Central memory CD8-positive, alpha-beta T cell (primary cell): ENCODE results near the gene TPGS1.

Experiments used
- ATAC-seq: fragments of 150-1000 bp; cut with Tn5 transposase; replicated peaks from 2 replicates; pipeline ENCODE4 v1.10.0; 2022; ENCODE audit warnings: mild to moderate bottlenecking, moderate FRiP score, moderate number of reproducible peaks; ENCODE audit not compliant: poor library complexity, severe bottlenecking; ENCODE audit errors: extremely low read depth
- DNase-seq, 2 donors: peaks; one replicate each; pipeline ENCODE4 v3.0.0; 2021; ENCODE audit warnings: low spot score in 2 of 2
- H3K27ac Mint-ChIP-seq: one replicate; pipeline ENCODE4 v1.8.0; 2022; ENCODE audit warnings: low read depth, mild to moderate bottlenecking, moderate library complexity, mixed read lengths
- H3K27me3 Mint-ChIP-seq: one replicate; pipeline ENCODE4 v1.8.0; 2022; ENCODE audit warnings: mixed read lengths
- H3K36me3 Mint-ChIP-seq: one replicate; pipeline ENCODE4 v1.8.0; 2022; ENCODE audit warnings: mild to moderate bottlenecking, moderate library complexity, mixed read lengths; ENCODE audit not compliant: insufficient read depth
- H3K4me1 Mint-ChIP-seq: one replicate; pipeline ENCODE4 v1.8.0; 2022; ENCODE audit warnings: mixed read lengths
- H3K4me3 Mint-ChIP-seq: one replicate; pipeline ENCODE4 v1.8.0; 2022; ENCODE audit warnings: mild to moderate bottlenecking, moderate library complexity, mixed read lengths
- H3K9me3 Mint-ChIP-seq: one replicate; pipeline ENCODE4 v1.8.0; 2022; ENCODE audit warnings: mixed read lengths

TPGS1 gene

DNA sequence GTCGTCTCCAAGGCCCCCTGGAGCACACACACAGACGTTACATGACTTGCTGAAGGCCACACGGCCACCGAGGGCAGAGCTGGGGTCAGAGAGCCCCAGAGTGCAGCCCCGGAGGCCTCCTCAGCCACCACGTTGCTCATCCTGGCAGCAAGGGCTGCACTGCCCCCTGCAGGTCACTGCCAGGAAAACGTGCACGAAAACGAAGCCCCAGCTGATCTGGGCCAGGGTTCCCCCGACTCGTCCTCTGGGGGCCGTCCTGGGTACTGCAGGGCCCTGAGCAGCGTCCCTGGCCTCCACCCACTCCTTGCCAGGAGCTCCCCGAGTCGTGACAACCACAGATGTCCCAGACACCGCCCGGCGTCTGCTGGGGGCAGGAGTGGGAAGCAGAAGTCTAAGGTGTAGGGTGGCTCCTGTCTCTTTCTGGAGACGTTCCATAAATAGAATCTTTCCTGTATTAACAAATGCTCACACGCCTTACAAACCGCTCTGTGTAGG, 3.4 kb downstream of the TPGS1 start:
- Mint-ChIP-seq H3K27ac (peak overlapping the region; percentile 97), H3K27me3 (no peaks in the 10 kb centered on the region), H3K4me3 (peak overlapping the region; percentile 80), H3K36me3 (peaks cover 26% of the 10 kb centered on the region), H3K9me3 (no peaks in the 10 kb centered on the region), H3K4me1 (peaks cover 44% of the 10 kb centered on the region)
- DNase-seq (peak; percentile 91 to 93), ATAC-seq (peak; percentile 44)

DNA sequence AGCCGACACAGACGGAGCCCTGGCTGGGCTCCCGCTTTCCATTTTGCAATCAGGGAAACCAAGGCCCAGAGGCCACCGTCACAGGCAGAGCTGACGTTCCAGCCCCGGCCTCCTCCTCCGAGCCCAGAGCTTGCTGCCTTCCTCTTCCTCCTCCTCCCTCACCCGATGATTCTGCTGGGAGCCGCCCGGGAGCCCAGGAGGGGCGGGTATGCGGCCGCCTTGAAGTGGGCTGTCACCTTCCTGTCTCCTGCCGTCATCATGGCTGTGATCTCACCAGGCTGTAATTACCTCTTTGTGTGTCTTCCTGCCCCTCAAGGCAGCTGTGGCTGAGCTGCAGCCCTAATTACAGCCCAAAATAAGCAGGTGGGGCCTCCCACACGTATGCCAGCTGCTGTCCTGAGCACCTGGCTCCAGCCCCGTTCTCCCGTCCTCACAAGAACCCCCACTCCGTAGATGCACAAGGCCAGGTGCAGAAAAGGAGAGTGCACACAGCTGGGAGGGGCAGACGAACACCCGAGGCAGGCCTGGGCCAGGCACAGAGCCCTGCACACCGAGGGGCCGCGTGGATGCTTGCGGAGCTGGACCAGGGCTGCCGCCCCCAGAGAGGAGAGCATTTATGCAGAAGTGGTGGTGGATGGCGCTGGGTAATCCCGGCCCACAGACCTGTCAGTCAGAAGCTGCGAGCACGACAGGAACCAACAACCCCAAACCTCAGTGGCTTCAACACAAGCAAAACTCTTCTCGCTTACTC, 4.0 kb downstream of the TPGS1 start:
- peak; percentile 79 to 94 for DNase-seq
- Mint-ChIP-seq H3K27ac (peak overlapping the region; percentile 97), H3K9me3 (no peaks in the 10 kb centered on the region), H3K36me3 (peaks cover 26% of the 10 kb centered on the region), H3K27me3 (no peaks in the 10 kb centered on the region), H3K4me1 (peaks cover 41% of the 10 kb centered on the region), H3K4me3 (peak overlapping the region; percentile 80)
- peak; percentile 66 for ATAC-seq

DNA sequence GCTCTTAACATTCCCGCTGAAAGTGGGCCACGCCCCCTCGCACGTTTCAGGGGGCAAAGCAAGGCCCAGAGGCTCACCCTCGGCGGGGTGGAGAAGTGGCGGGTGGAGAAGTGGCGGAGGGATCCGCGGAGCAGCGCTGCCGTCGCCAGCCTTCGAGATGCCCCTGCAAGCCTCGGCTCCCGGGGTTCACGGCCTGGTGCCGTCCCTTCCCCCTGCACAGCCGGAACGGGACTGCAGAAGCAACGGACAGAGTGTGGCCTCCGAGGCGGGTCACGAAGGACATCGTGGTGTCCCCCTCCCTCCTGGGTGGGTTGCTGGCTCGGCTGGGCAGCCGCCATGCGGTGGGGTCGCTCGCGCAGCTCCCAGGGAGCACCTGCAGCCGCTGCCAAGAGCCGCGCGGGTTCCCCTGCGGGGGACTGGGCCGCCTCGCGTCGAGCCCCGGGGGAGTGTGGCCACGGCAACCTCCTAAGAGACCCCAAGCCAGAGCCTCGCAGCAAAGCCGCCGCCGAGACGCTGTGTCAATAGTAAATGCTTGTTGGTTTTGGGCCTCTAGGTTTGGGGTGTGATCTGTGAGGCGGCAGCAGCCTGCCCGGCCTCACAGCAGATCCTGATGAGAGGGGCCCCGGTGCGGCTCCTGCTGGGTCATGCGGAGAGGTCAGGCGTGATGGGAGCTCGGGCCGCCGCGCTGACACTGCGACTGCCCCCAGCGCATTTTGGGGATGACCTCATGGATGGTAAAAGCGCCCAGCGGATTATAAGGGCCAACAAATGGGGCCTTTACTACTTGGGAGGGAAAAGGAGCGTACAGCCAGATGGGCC, 5.5 kb downstream of the TPGS1 start:
- no peaks in the 10 kb centered on the region for H3K27me3 Mint-ChIP-seq
- H3K36me3 Mint-ChIP-seq: peaks cover 21% of the 10 kb centered on the region
- H3K27ac Mint-ChIP-seq: peak overlapping the region; percentile 97
- H3K4me3 Mint-ChIP-seq: peak overlapping the region; percentile 80
- no peaks in the 10 kb centered on the region for H3K9me3 Mint-ChIP-seq
- ATAC-seq: no peak
- no peak for DNase-seq
- H3K4me1 Mint-ChIP-seq: peaks cover 44% of the 10 kb centered on the region

DNA sequence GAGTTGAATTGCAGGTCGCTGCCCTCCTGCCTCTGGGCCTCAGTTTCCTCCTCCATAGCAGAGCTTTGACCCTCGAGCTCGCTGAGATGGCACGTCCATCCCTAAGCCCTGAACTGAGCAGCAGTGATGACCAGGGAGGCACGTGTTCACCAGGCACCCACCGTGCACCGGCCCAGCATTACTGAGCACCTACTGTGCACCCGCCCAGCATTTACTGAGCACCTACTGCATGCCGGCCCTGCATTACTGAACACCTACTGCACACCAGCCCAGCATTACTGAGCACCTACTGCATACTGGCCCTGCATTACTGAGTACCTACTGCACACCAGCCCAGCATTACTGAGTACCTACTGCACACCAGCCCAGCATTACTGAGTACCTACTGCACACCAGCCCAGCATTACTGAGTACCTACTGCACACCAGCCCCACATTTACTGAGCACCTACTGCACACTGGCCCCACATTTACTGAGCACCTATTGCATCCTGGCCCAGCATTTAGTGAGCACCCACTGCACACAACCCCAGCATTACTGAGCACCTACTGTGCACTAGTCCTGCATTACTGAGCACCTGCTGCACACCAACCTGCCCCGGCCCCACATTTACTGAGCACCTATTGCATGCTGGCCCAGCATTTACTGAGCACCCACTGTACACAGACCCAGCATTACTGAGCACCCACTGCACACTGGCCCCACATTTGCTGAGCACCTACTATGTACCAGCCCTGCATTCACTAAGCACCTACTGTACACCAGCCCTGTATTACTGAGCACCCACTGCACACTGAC, 6.3 kb downstream of the TPGS1 start:
- Mint-ChIP-seq H3K4me3 (peak overlapping the region; percentile 59), H3K27me3 (no peaks in the 10 kb centered on the region), H3K36me3 (peaks cover 18% of the 10 kb centered on the region), H3K9me3 (no peaks in the 10 kb centered on the region), H3K27ac (peak overlapping the region; percentile 83), H3K4me1 (peaks cover 36% of the 10 kb centered on the region)
- no peak for DNase-seq
- ATAC-seq: no peak

DNA sequence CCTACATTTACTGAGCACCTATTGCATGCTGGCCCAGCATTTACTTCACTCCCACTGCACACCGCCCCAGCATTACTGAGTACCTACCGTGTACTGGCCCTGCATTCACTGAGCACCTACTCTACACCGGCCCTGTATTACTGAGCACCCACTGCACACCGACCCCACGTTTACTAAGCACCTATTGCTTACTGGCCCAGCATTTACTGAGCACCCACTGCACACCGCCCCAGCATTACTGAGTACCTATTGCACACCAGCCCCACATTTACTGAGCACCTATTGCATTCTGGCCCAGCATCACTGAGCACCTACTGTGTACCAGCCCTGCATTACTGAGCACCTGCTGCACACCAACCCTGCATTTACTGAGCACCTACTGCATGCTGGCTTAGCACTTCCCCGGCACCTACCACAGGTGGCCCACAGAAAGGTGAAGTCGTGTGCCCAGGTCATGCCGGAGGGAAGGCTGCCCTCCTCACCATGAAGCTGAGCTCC, 6.9 kb downstream of the TPGS1 start:
- ATAC-seq (no peak), DNase-seq (no peak)
- H3K27ac Mint-ChIP-seq: peak overlapping the region; percentile 83
- no peaks in the 10 kb centered on the region for H3K27me3 Mint-ChIP-seq
- peaks cover 30% of the 10 kb centered on the region for H3K4me1 Mint-ChIP-seq
- peaks cover 18% of the 10 kb centered on the region for H3K36me3 Mint-ChIP-seq
- H3K9me3 Mint-ChIP-seq: no peaks in the 10 kb centered on the region
- peak overlapping the region; percentile 59 for H3K4me3 Mint-ChIP-seq

DNA sequence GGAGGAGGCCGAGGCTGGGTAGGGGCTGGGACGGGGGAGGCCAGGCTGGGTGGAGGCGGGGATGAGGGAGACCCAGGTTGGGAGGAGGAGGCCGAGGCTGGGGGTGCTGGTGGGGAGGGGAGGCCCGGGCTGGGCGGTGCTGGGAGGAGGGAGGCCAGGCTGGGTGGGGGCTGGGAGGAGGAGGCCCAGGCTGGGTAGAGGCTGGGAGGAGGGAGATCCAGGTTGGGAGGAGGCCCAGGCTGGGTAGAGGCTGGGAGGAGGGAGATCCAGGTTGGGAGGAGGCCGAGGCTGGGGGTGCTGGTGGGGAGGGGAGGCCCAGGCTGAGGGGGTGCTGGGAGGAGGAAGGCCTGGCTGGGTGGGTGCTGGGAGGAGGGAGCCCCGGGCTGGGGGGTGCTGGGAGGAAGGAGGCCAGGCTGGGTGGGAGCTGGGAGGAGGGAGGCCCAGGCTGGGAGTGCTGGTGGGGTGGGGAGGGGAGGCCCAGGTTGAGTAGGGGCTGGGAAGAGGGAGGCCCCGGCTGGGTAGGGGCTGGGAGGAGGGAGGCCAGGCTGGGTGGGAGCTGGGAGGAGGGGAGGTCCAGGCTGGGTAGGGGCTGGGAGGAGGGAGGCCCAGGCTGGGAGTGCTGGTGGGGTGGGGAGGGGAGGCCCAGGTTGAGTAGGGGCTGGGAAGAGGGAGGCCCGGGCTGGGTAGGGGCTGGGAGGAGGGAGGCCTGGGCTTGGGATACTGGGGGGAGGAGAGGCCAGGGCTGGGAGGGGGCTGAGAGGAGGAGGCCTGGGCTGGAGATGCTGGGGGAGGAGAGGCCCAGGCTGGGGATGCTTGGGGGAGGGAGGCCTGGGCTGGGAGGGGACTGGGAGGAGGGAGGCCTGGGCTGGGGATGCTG, 10.7 kb downstream of the TPGS1 start:
- Mint-ChIP-seq H3K36me3 (peaks cover 2% of the 10 kb centered on the region), H3K9me3 (no peaks in the 10 kb centered on the region), H3K27ac (peak overlapping the region; percentile 49), H3K27me3 (no peaks in the 10 kb centered on the region), H3K4me3 (no peak overlapping the region), H3K4me1 (peaks cover 18% of the 10 kb centered on the region)
- no peak for ATAC-seq
- no peak for DNase-seq

DNA sequence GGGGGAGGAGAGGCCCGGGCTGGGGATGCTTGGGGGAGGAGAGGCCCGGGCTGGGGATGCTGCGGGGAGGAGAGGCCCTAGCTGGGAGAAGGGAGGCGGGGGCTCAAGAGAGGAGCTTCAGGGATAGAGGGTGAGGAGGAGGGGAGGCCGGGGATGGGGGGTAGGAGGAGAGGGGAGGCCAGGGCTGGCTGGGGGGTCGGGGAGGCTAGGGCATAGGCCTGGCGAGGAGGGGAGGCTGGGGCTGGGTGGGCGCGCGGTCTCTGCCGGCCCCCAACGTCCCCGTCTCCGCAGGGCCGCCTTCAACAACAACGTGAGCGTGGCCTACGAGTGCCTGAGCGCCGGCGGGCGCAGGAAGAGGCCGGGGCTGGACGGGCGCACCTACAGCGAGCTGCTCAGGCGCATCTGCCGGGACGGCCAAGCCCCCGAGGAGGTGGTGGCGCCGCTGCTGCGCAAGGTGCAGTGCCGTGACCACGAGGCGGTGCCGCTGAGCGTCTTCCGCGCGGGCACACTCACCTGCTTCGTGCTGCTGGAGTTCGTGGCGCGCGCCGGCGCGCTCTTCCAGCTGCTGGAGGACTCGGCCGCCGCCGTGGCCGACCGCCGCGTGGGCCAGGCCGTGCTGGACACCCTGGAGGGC, 11.4 kb downstream of the TPGS1 start:
- peak; percentile 85 for ATAC-seq

DNA sequence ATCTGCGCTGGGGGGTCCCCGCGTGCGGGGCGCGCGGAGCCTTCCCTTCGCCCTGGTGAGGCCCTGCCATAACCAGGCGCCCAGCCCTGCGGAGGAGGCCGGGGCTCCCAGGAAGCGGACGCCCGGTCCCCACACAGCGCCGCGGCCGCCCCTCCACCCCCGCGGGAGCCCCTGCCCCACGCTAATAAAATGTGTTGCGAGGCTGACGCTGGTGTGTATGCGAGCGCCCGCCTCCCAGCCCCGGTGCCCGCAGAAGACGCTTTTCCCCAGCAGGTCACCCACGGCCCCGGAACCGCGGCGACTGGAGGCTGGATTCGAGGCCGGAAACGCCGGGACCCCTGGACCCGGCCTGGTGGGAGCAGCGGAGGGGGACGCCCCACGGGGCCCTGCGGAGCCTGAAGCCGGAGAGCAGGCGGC, 12.2 kb downstream of the TPGS1 start:
- no peaks in the 10 kb centered on the region for H3K9me3 Mint-ChIP-seq
- ATAC-seq: no peak

More for the DNA sequence above, 11.4 kb downstream of the TPGS1 start:
- Mint-ChIP-seq H3K4me3 (no peak overlapping the region), H3K36me3 (peaks cover 2% of the 10 kb centered on the region), H3K4me1 (peaks cover 18% of the 10 kb centered on the region), H3K27me3 (no peaks in the 10 kb centered on the region), H3K27ac (peak overlapping the region; percentile 49), H3K9me3 (no peaks in the 10 kb centered on the region)
- peak in 1 of 2 donors; percentile 41 for DNase-seq

DNA sequence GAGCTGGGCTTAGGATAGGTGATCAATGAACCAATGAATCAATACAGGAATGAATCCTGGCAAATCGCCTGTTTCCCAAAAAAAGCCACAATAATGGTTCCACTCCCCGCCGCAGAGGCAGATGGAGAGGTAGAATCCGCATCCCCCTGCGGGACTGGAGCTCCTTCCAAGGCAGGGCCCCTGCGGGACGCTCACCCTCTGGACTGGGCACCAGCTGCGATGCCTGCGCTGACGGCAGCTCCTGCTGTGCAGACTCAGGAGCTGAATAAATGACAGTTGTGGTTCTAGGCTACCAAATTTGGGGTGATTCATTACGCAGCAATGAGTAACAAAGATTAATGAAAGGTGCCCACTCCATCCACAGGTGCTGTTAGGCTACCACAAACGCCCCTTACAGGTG, 15.4 kb downstream of the TPGS1 start:
- Mint-ChIP-seq H3K4me1 (peaks cover 6% of the 10 kb centered on the region), H3K27ac (no peak overlapping the region), H3K27me3 (no peaks in the 10 kb centered on the region), H3K9me3 (no peaks in the 10 kb centered on the region), H3K36me3 (peaks cover 5% of the 10 kb centered on the region), H3K4me3 (no peak overlapping the region)
- ATAC-seq: no peak
- no peak for DNase-seq

More for the DNA sequence above, 12.2 kb downstream of the TPGS1 start:
- Mint-ChIP-seq H3K27ac (no peak overlapping the region), H3K36me3 (peaks cover 2% of the 10 kb centered on the region), H3K4me1 (peaks cover 12% of the 10 kb centered on the region), H3K27me3 (no peaks in the 10 kb centered on the region), H3K4me3 (no peak overlapping the region)
- no peak for DNase-seq

DNA sequence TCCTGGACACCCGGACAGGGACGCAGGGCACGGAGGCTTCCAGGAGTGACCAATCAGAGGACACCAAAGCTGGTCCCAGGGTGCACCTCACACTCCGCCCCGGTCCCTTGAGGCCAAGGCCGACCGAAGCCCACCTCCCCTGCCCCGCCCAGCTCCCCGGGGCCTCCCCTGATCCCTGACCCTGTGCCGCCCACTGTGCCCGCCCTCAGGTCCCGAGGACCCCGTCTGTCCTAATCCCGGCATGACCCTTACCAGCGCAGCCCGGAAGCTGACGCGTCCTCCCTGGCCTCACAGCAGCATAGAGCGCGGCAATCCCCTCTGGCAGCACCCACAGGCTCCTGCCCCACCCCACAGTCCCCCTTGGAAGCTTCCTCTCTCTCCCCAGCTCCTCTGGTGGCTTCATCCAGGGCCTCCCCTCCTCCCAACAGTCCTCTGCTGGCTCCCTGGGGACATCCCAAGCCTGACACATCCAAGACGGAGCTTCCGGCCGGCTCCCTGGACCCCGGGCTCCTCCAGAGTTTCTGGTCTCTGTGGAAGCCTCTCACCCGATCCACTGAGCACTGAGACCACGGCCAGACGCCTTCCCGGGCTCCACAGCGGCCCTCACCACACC, 16.9 kb downstream of the TPGS1 start:
- no peak overlapping the region for H3K27ac Mint-ChIP-seq
- H3K4me3 Mint-ChIP-seq: no peak overlapping the region
- peaks cover 6% of the 10 kb centered on the region for H3K4me1 Mint-ChIP-seq
- ATAC-seq: no peak
- peaks cover 5% of the 10 kb centered on the region for H3K36me3 Mint-ChIP-seq
- no peak for DNase-seq
- H3K27me3 Mint-ChIP-seq: no peaks in the 10 kb centered on the region
- no peaks in the 10 kb centered on the region for H3K9me3 Mint-ChIP-seq

DNA sequence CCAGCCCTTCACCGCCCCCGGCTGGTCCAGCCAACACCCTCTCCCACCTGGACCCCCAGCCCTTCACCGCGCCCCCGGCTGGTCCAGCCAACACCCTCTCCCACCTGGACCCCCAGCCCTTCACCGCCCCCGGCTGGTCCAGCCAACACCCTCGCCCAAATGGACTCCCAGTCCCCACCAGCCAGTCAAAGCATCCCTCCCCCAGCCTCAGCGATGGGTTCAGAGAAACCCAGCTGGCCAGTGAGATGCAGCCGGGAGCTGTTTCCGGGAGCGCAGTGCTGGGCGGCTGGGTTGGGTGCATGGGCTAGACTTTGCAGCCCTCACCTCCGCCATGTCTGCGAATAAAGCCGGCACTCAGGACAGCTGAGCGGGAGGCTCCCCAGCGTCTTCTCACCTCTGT, 17.7 kb downstream of the TPGS1 start:
- no peak for ATAC-seq
- Mint-ChIP-seq H3K4me3 (no peak overlapping the region), H3K36me3 (peaks cover 5% of the 10 kb centered on the region), H3K27me3 (no peaks in the 10 kb centered on the region), H3K9me3 (no peaks in the 10 kb centered on the region), H3K27ac (no peak overlapping the region), H3K4me1 (peaks cover 6% of the 10 kb centered on the region)
- no peak for DNase-seq
